HG03521 (cell line): ENCODE results near the gene KRR1.
"Not testable (repeated sequence)": the region's sequence is repeated elsewhere in the genome, so short reads cannot be mapped to it uniquely, and the experiment has no call there.

Experiments used
- ATAC-seq: cut with Tn5 transposase; IDR thresholded peaks from one replicate; pipeline ENCODE4 v1.9.1; 2021; ENCODE audit warnings: mild to moderate bottlenecking, moderate library complexity; ENCODE audit not compliant: unreplicated experiment

The KRR1 gene

GRCh38 chr12:75479963-75480461 is 31.4 kb downstream of the KRR1 start:
- ATAC-seq, result no peak

GRCh38 chr12:75478116-75478794 is 33.2 kb downstream of the KRR1 start:
- ATAC-seq, result peak; percentile 14

- ATAC-seq, result no peak
These were observed 34.3 kb downstream of the KRR1 start for GRCh38 chr12:75477137-75477536.

- no peak for ATAC-seq
These were observed 35.3 kb downstream of the KRR1 start for GRCh38 chr12:75476071-75476470.

- ATAC-seq, result no peak
These were observed 37.3 kb downstream of the KRR1 start for GRCh38 chr12:75474116-75474515.

GRCh38 chr12:75471902-75472890 is 39.2 kb downstream of the KRR1 start:
- ATAC-seq, result peak; percentile 49

GRCh38 chr12:75460204-75460603 is 51.2 kb downstream of the KRR1 start:
- ATAC-seq, result no peak

GRCh38 chr12:75459755-75460154 is 51.7 kb downstream of the KRR1 start:
- ATAC-seq, result no peak

GRCh38 chr12:75457866-75458265 is 53.5 kb downstream of the KRR1 start:
- ATAC-seq, result not testable (repeated sequence)

GRCh38 chr12:75457191-75457590 is 54.2 kb downstream of the KRR1 start:
- ATAC-seq, result no peak

GRCh38 chr12:75455839-75456238 is 55.6 kb downstream of the KRR1 start:
- ATAC-seq, result no peak

- ATAC-seq, result no peak
These were observed 58.6 kb downstream of the KRR1 start for GRCh38 chr12:75452675-75453330.

- no peak for ATAC-seq
These were observed 63.6 kb downstream of the KRR1 start for GRCh38 chr12:75447691-75448393.

- no peak for ATAC-seq
These were observed 64.6 kb downstream of the KRR1 start for GRCh38 chr12:75446857-75447256.

- ATAC-seq, result not testable (repeated sequence)
These were observed 66.3 kb downstream of the KRR1 start for GRCh38 chr12:75445137-75445507.

- no peak for ATAC-seq
These were observed 66.8 kb downstream of the KRR1 start for GRCh38 chr12:75444429-75445136.

- no peak for ATAC-seq
These were observed 67.7 kb downstream of the KRR1 start for GRCh38 chr12:75443709-75444108.

GRCh38 chr12:75442454-75442853 is 69.0 kb downstream of the KRR1 start:
- ATAC-seq, result not testable (repeated sequence)

- not testable (repeated sequence) for ATAC-seq
These were observed 69.5 kb downstream of the KRR1 start for GRCh38 chr12:75441687-75442449.
